Natural killer cell (primary cell): ENCODE results near the gene LRRC1. TPM values are rescaled to one million over a fixed set of nuclear protein-coding genes. Genes with fewer than 3 reads are reported as not detected.

Experiments
- ATAC-seq, 3 donors: fragments of 150-1000 bp in 2 of 3; fragments of 200-7000 bp in 1 of 3; cut with Tn5 transposase; 1 replicate in 1 of 3; 2 replicates in 2 of 3; pipeline ENCODE4 v1.10.0; 2021; ENCODE audit warnings: mild to moderate bottlenecking in 2 of 3, moderate library complexity in 2 of 3
- DNase-seq, 2 donors: peaks; one replicate each; pipeline versions ENCODE4 v3.0.0 to v3.0.0-alpha.2; 2013 to 2021; ENCODE audit warnings: mixed read lengths in 1 of 2
- H3K27ac ChIP-seq: one replicate; pipeline ENCODE4 v1.5.1; 2013; ENCODE audit warnings: mild to moderate bottlenecking, low read length
- H3K27me3 ChIP-seq: one replicate; pipeline ENCODE4 v1.6.1; 2013; ENCODE audit warnings: low read length; ENCODE audit not compliant: control insufficient read depth, insufficient read depth
- H3K36me3 ChIP-seq: one replicate; pipeline ENCODE4 v1.6.1; 2013; ENCODE audit warnings: low read length; ENCODE audit not compliant: control insufficient read depth, insufficient read depth
- H3K4me1 ChIP-seq: one replicate; pipeline ENCODE4 v1.6.1; 2013; ENCODE audit warnings: low read length; ENCODE audit not compliant: control insufficient read depth, insufficient read depth
- H3K4me3 ChIP-seq: one replicate; pipeline ENCODE4 v1.5.1; 2013; ENCODE audit warnings: low read length
- H3K9me3 ChIP-seq: one replicate; pipeline ENCODE4 v1.6.1; 2013; ENCODE audit warnings: low read length; ENCODE audit not compliant: control insufficient read depth, insufficient read depth
- H3K27ac Mint-ChIP-seq, 2 donors: one replicate each; pipeline ENCODE4 v1.8.0; 2022; ENCODE audit warnings: mild to moderate bottlenecking in 2 of 2, mixed read lengths in 2 of 2, moderate library complexity in 1 of 2
- H3K27me3 Mint-ChIP-seq, 2 donors: one replicate each; pipeline ENCODE4 v1.8.0; 2022; ENCODE audit warnings: low read depth in 2 of 2, mixed read lengths in 2 of 2
- H3K36me3 Mint-ChIP-seq: one replicate; pipeline ENCODE4 v1.8.0; 2022; ENCODE audit warnings: mixed read lengths
- H3K4me1 Mint-ChIP-seq, 2 donors: one replicate each; pipeline ENCODE4 v1.8.0; 2022; ENCODE audit warnings: mixed read lengths in 2 of 2
- H3K4me3 Mint-ChIP-seq: one replicate; pipeline ENCODE4 v1.8.0; 2022; ENCODE audit warnings: mild to moderate bottlenecking, moderate library complexity, mixed read lengths
- H3K9me3 Mint-ChIP-seq, 2 donors: one replicate each; pipeline ENCODE4 v1.8.0; 2022; ENCODE audit warnings: mixed read lengths in 2 of 2
- CTCF ChIP-seq: fragments of 200-600 bp; IDR thresholded peaks from one replicate; pipeline ENCODE4 v1.8.0; 2022; ENCODE audit warnings: antibody characterized with exemption
- WGBS: methylation state at CpG from one replicate; pipeline ENCODE4 v1.1.7; 2013; ENCODE audit warnings: missing lambda C conversion rate; ENCODE audit not compliant: insufficient coverage; 5-methylcytosine and 5-hydroxymethylcytosine counted together
- intact Hi-C: fragments of 100-400 bp; cut with micrococcal nuclease; formaldehyde crosslinking; loops from one replicate; pipeline ENCODE4 v1.14.2; 2022
- total RNA-seq, 4 donors: library from RNA; stranded (reverse); fragments of 120-200 nt in 1 of 4; gene quantifications; one replicate each; pipeline versions ENCODE4 v1.2.3 to v1.2.4, GENCODE V29; 2013 to 2022

LRRC1 gene
- total RNA-seq, 3 donors from 2014 or later (not counting 1 experiment from before 2014, with no cell fraction given) = 2.0 to 5.6 (median 3.7) TPM

- Mint-ChIP-seq H3K4me1 (peaks cover 28 to 39% of the 10 kb centered on the region in 2 donors), H3K27me3 (peaks cover 36 to 38% of the 10 kb centered on the region in 2 donors), H3K36me3 (peaks cover 6% of the 10 kb centered on the region), H3K9me3 (no peaks in the 10 kb centered on the region), H3K27ac (peak overlapping the region; percentile 25 to 84), H3K4me3 (peak overlapping the region; percentile 96)
- Histone ChIP-seq H3K27me3 (peaks cover 4% of the 10 kb centered on the region), H3K4me1 (peaks cover 26% of the 10 kb centered on the region), H3K4me3 (peak overlapping the region; percentile 95), H3K9me3 (no peaks in the 10 kb centered on the region), H3K27ac (no peak overlapping the region), H3K36me3 (no peaks in the 10 kb centered on the region)
- ATAC-seq (no peak), DNase-seq (peak in 1 of 2 donors; percentile 54)
- TF ChIP-seq CTCF = no peak
- intact Hi-C loops = loop anchor here (10.0 kb wide), 1 partner anchor 249 kb away; the partner anchor contains the start of gene GCLC
- WGBS = 2% methylated on average over 25 of the region's 25 CpGs
These were observed 1.3 kb upstream of the LRRC1 start for GRCh38 chr6:53793318-53794136.

GRCh38 chr6:53794137-53794719 lies 577 bp upstream of the LRRC1 start:
- Mint-ChIP-seq H3K27me3 (peaks cover 29 to 32% of the 10 kb centered on the region in 2 donors), H3K9me3 (no peaks in the 10 kb centered on the region), H3K4me3 (peak overlapping the region; percentile 96), H3K4me1 (peaks cover 28 to 39% of the 10 kb centered on the region in 2 donors), H3K27ac (peak overlapping the region; percentile 73 to 84), H3K36me3 (no peaks in the 10 kb centered on the region)
- DNase-seq (peak; percentile 23 to 84), ATAC-seq (peak; percentile 54 to 62 (median 55))
- WGBS = under 1% methylated on average over 27 of the region's 27 CpGs
- Histone ChIP-seq H3K4me1 (peaks cover 26% of the 10 kb centered on the region), H3K9me3 (no peaks in the 10 kb centered on the region), H3K27ac (peak overlapping the region; percentile 63), H3K27me3 (peaks cover 4% of the 10 kb centered on the region), H3K36me3 (no peaks in the 10 kb centered on the region), H3K4me3 (peak overlapping the region; percentile 95)
- TF ChIP-seq CTCF = no peak
- intact Hi-C loops = loop anchor here (10.0 kb wide), 1 partner anchor 249 kb away; the partner anchor contains the start of gene GCLC

- no peaks in the 10 kb centered on the region for H3K36me3 ChIP-seq
- no peaks in the 10 kb centered on the region for H3K9me3 ChIP-seq
- intact Hi-C loops = loop anchor here (10.0 kb wide), 1 partner anchor 251 kb away; the partner anchor contains the start of gene GCLC
- 0% methylated on average over 21 of the region's 21 CpGs for WGBS
- Mint-ChIP-seq H3K27me3 (peaks cover 27 to 30% of the 10 kb centered on the region in 2 donors), H3K36me3 (no peaks in the 10 kb centered on the region), H3K27ac (peak overlapping the region in 1 of 2 donors; percentile 84), H3K4me3 (peak overlapping the region; percentile 96), H3K9me3 (no peaks in the 10 kb centered on the region), H3K4me1 (peaks cover 28 to 39% of the 10 kb centered on the region in 2 donors)
- H3K4me1 ChIP-seq = peaks cover 26% of the 10 kb centered on the region
- H3K4me3 ChIP-seq = peak overlapping the region; percentile 95
- H3K27ac ChIP-seq = no peak overlapping the region
- no peak for TF ChIP-seq CTCF
- H3K27me3 ChIP-seq = no peaks in the 10 kb centered on the region
- ATAC-seq = peak in 1 of 3 donors; percentile 25
- no peak for DNase-seq
These were observed 516 bp downstream of the LRRC1 start for GRCh38 chr6:53795340-53795701.
